ENCODE results near the gene RGS8.

Gene RGS8

DNA sequence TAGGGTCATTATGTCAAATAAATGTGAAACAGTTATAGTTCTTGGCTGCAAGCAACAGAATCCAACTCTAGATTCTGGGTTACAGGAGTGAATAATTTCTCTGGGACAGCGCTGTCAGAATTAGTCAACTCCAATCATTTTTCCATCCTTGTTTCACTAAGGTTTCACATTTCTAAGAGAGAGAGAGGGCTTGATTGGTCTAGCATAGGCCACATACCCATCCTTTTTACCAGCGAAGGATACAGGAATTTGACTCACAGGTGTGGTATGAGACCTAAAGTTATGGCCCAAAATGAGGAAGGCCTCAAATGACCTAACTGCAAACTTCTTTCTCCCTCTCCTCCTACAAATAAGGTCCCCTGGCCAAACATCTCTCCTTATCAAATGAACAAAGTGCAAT, 25.5 kb upstream of the RGS8 start:
- TF ChIP-seq, protein P1, sequence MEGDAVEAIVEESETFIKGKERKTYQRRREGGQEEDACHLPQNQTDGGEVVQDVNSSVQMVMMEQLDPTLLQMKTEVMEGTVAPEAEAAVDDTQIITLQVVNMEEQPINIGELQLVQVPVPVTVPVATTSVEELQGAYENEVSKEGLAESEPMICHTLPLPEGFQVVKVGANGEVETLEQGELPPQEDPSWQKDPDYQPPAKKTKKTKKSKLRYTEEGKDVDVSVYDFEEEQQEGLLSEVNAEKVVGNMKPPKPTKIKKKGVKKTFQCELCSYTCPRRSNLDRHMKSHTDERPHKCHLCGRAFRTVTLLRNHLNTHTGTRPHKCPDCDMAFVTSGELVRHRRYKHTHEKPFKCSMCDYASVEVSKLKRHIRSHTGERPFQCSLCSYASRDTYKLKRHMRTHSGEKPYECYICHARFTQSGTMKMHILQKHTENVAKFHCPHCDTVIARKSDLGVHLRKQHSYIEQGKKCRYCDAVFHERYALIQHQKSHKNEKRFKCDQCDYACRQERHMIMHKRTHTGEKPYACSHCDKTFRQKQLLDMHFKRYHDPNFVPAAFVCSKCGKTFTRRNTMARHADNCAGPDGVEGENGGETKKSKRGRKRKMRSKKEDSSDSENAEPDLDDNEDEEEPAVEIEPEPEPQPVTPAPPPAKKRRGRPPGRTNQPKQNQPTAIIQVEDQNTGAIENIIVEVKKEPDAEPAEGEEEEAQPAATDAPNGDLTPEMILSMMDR (IDR thresholded peaks at IDR 0.05; ENCODE audit: unreplicated experiment in 3 of 3) = no peak
- Mint-ChIP-seq H3K9me3 (no peaks in the 10 kb centered on the region), H3K36me3 (ENCODE audit: low read depth) (no peaks in the 10 kb centered on the region)

DNA sequence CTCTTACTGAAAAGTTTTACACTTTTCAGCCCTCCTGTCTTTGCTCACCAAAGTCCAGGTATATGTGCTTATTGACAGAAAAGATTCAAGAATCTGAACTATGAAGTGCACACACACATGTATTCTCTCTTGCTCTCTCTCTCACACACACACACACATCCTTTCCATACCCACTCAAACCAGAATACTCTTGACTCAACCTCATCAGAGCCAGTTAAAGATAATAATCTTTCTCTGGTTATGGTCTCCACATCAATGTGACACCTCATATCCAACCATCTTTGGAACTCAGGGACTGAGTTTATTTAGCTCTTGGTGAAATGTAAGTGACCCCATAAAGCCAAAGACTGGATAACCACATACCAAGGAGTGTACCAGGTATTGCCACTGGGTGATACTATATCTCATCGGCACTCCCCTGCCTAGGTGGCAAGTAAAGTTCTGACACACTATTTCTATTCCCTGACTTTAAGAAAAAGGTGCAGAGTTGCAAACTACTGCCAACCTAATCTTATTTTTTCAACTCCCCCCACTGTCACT, 24.9 kb upstream of the RGS8 start:
- Mint-ChIP-seq H3K27me3 (ENCODE audit: low read depth) (peaks cover 5% of the 10 kb centered on the region), H3K27ac (no peak overlapping the region), H3K36me3 (ENCODE audit: low read depth) (no peaks in the 10 kb centered on the region), H3K4me1 (no peaks in the 10 kb centered on the region), H3K9me3 (no peaks in the 10 kb centered on the region), H3K4me3 (no peak overlapping the region)
- TF ChIP-seq, protein P1 (IDR thresholded peaks at IDR 0.05; ENCODE audit: unreplicated experiment in 3 of 3) = no peak

More for the DNA sequence above, 25.5 kb upstream of the RGS8 start:
- peaks cover 5% of the 10 kb centered on the region for H3K27me3 Mint-ChIP-seq (ENCODE audit: low read depth)
- H3K4me1 Mint-ChIP-seq = no peaks in the 10 kb centered on the region
- H3K4me3 Mint-ChIP-seq = no peak overlapping the region
- no peak overlapping the region for H3K27ac Mint-ChIP-seq

DNA sequence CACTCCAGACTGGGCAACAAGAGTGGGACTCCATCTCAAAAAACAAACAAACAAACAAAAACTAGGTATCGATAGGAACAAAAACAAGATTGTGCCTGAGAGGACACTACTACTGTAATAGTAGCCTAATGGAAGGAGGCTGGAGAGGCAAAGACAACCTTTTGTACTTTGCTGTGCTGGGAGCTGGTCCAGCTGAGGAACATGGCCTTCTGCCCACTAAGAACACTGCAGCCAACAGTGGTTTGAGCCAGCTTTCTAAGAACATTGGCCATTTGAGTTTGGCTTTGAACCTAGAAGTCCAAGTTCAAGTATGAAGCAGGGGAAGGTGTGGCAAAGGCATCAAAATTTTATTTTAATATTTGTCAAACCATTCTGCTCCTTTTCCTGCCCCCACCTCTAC, 22.7 kb upstream of the RGS8 start:
- no peak overlapping the region for H3K4me3 Mint-ChIP-seq
- peaks cover 5% of the 10 kb centered on the region for H3K27me3 Mint-ChIP-seq (ENCODE audit: low read depth)
- no peaks in the 10 kb centered on the region for H3K9me3 Mint-ChIP-seq
- no peaks in the 10 kb centered on the region for H3K4me1 Mint-ChIP-seq
- no peaks in the 10 kb centered on the region for H3K36me3 Mint-ChIP-seq (ENCODE audit: low read depth)
- no peak overlapping the region for H3K27ac Mint-ChIP-seq
- TF ChIP-seq, protein P1 (IDR thresholded peaks at IDR 0.05; ENCODE audit: unreplicated experiment in 3 of 3) = no peak

DNA sequence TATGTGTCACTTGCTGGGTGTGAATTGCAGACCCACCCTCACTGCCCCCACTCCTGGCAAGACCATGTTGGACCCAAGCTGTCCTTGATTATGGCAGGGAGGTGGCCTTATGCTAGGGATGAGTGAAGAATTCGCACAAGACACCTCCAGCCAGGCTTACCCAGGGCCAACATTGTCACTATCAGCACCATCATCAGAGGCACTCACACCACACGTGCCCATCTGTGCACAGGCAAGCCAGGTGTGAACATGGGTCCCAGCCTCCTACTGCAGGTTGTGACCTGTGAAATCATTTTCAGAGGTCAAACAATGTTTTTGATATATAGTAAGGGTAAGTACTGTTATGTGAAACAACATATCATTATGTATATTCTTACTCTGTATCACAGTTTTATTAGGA, 20.3 kb upstream of the RGS8 start:
- peaks cover 5% of the 10 kb centered on the region for H3K27me3 Mint-ChIP-seq (ENCODE audit: low read depth)
- no peaks in the 10 kb centered on the region for H3K9me3 Mint-ChIP-seq
- TF ChIP-seq, protein P1 (IDR thresholded peaks at IDR 0.05; ENCODE audit: unreplicated experiment in 3 of 3) = no peak
- no peak overlapping the region for H3K27ac Mint-ChIP-seq
- no peak overlapping the region for H3K4me3 Mint-ChIP-seq
- H3K36me3 Mint-ChIP-seq (ENCODE audit: low read depth) = no peaks in the 10 kb centered on the region
- H3K4me1 Mint-ChIP-seq = peaks cover 8% of the 10 kb centered on the region

DNA sequence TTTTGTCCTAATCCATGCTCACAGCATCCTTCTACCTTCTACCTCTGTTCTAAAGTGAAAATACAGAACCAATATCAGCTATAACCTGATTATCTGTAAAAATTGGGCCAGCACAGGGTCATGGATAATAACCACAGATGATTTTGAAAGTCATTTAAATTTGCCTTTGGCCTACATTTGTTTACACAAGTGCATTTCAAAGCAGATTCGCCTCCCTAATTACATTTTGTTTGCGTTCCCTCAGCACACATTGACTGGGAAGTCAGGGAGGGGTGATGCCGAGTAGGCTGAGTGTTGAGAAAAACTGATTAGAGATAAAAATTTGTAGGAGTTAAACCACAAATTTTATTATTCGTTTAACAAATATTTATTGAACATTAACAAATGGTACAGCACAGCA, 19.2 kb upstream of the RGS8 start:
- Mint-ChIP-seq H3K4me3 (no peak overlapping the region), H3K9me3 (no peaks in the 10 kb centered on the region), H3K4me1 (peaks cover 20% of the 10 kb centered on the region), H3K27me3 (ENCODE audit: low read depth) (peaks cover 12% of the 10 kb centered on the region), H3K27ac (no peak overlapping the region), H3K36me3 (ENCODE audit: low read depth) (no peaks in the 10 kb centered on the region)
- TF ChIP-seq, protein P1 (IDR thresholded peaks at IDR 0.05; ENCODE audit: unreplicated experiment in 3 of 3) = no peak

DNA sequence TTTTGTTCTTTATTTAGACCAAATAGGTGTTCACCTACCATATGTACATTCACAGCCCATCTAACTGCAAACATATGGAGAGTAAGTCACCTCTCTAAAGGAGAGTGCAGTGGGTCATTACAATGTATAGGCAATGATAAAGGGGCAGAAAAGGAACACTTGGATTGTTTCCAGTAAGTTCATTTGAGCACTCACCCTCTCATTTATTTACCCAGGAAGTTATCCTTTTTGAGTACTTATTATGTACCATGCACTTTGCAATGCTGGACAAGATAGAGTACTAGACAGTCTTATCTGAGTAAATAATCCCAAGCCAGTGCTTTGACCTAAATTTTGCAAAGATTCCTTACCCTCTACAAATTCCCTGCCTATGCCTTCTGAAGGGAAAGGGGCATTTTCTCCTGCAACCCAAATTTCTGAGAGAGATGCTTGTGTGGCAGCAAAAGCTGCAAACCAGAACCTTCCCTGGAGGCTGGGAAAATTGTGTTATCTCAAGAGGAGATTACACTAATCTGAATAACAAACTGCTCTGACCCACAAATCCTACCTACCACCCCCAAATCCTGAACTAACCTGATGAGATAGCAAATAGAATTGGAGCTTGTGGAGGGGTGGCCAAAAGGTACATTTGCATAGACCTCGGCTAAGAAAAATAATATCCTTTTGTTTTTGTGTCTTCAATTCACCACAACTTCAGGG, 18.6 kb upstream of the RGS8 start:
- H3K27ac Mint-ChIP-seq = no peak overlapping the region
- peaks cover 12% of the 10 kb centered on the region for H3K27me3 Mint-ChIP-seq (ENCODE audit: low read depth)
- H3K4me1 Mint-ChIP-seq = peaks cover 25% of the 10 kb centered on the region
- H3K9me3 Mint-ChIP-seq = no peaks in the 10 kb centered on the region
- TF ChIP-seq, protein P1 (IDR thresholded peaks at IDR 0.05; ENCODE audit: unreplicated experiment in 3 of 3) = no peak
- H3K4me3 Mint-ChIP-seq = no peak overlapping the region
- no peaks in the 10 kb centered on the region for H3K36me3 Mint-ChIP-seq (ENCODE audit: low read depth)
